ENCODE data around the gene SLC30A7. TPM values are rescaled to one million over a fixed set of nuclear protein-coding genes. Genes with fewer than 3 reads are reported as not detected.
A peak's percentile ranks its signal among the peaks of the same experiment; 100 is the strongest.

Gene SLC30A7
- total RNA-seq, 1 donor from 2014 or later: 31.3 TPM

DNA sequence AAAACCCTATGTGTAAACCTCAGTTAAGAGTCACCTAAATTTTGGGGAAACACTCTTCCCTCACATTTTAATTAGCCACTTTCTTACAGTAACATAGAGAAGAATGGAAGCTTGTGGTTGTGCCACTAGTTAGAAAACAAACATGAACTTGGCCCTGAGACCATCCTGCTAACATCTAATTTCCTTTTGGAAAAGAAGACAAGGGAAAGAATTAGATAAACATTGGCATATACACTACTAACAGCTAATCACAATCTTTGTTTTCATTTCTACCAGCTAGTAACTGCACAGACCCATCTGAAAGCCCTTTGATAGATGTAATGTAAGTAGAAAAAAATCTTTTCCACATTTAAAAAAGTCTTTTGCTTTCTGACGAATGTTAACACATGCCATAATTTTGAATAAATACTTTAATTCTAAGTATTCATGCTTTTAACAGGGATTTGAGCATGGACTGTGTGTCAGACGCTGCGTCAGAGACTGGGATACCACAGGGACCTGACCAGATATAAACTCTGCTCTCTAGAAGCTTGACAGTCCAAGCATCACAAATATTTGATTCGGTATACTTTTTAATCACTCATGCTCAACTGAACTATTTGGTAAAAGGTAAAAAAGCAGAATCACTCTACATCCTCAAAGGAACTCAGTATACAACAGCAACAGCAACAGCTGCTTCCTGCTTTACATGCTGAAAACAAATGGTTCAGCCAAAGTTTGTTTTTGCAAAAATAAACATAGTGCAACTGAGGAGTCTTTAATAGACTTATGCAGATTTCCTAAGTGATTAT lies 99.5 kb downstream of the SLC30A7 start:
- no peak for FAIRE-seq
- no peak overlapping the region for H3K4me3 ChIP-seq (ENCODE audit: low read depth, low read length)
- TF ChIP-seq, protein P1, sequence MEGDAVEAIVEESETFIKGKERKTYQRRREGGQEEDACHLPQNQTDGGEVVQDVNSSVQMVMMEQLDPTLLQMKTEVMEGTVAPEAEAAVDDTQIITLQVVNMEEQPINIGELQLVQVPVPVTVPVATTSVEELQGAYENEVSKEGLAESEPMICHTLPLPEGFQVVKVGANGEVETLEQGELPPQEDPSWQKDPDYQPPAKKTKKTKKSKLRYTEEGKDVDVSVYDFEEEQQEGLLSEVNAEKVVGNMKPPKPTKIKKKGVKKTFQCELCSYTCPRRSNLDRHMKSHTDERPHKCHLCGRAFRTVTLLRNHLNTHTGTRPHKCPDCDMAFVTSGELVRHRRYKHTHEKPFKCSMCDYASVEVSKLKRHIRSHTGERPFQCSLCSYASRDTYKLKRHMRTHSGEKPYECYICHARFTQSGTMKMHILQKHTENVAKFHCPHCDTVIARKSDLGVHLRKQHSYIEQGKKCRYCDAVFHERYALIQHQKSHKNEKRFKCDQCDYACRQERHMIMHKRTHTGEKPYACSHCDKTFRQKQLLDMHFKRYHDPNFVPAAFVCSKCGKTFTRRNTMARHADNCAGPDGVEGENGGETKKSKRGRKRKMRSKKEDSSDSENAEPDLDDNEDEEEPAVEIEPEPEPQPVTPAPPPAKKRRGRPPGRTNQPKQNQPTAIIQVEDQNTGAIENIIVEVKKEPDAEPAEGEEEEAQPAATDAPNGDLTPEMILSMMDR (IDR thresholded peaks at IDR 0.05; ENCODE audit: insufficient read depth, low read length, severe bottlenecking): no peak
- DNase-seq (ENCODE audit: low read depth): no peak
- H3K36me3 ChIP-seq (ENCODE audit: control insufficient read depth, insufficient read depth, low read length): peaks cover 1% of the 10 kb centered on the region
- H3K27me3 ChIP-seq (ENCODE audit: control insufficient read depth, insufficient read depth, low read length): no peaks in the 10 kb centered on the region

DNA sequence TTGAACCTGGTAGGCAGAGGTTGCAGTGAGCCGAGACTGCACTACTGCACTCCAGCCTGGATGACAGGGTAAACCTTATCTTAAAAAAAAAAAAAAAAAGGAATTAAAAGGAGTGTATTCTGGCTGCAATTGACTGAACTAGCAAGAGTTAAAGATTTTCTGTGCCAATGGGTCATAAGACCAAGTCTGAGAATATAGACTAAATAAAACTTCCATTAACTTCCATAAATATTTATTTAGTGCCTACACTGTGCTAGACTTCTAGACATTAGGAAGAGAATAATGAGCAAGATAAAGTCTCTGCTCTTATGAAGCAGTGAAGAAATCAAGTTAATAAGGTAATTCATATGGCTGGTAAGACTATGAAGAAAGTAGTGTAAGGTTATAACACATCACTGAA lies 102.5 kb downstream of the SLC30A7 start:
- Histone ChIP-seq H3K4me3 (ENCODE audit: low read depth, low read length) (no peak overlapping the region), H3K27me3 (ENCODE audit: control insufficient read depth, insufficient read depth, low read length) (no peaks in the 10 kb centered on the region), H3K36me3 (ENCODE audit: control insufficient read depth, insufficient read depth, low read length) (peaks cover 3% of the 10 kb centered on the region)
- FAIRE-seq (no peak), DNase-seq (ENCODE audit: low read depth) (no peak)
- TF ChIP-seq, protein P1 (IDR thresholded peaks at IDR 0.05; ENCODE audit: insufficient read depth, low read length, severe bottlenecking): no peak

DNA sequence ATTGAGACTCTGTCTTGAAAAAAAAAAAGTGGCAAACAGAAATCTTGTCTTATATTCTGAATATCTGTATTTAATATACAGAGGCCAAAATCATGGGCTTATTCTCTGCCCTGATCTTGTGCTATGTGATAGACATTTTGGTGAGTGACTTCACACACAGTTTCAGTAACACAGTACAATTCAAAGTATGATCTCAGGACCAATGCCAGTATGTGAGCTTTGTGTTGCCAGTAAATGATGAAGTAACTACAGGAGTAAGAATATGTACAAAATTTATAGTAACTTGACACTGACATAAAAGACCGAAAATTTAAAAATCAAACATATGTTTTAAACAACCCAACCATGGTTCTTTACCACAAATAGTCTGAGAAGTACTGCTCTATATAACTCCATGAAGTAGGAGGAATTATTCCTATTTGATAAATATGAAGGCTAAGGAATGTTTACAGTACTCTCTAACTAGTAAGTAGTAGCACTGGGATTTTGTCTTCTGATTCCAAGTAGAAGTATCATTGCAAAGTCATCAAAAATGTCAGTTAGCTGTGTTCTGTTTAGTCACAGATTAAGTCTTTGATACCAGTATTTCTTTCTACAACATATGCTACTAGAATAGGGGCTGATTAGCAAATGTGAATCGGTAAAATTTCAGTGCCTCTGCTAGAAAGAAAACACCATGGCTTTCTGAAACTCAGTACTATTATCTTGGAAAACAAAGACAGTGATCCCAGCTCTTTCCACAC lies 104.4 kb downstream of the SLC30A7 start:
- Histone ChIP-seq H3K4me3 (ENCODE audit: low read depth, low read length) (no peak overlapping the region), H3K36me3 (ENCODE audit: control insufficient read depth, insufficient read depth, low read length) (peaks cover 3% of the 10 kb centered on the region), H3K27me3 (ENCODE audit: control insufficient read depth, insufficient read depth, low read length) (no peaks in the 10 kb centered on the region)
- DNase-seq (ENCODE audit: low read depth) (no peak), FAIRE-seq (no peak)
- TF ChIP-seq, protein P1 (IDR thresholded peaks at IDR 0.05; ENCODE audit: insufficient read depth, low read length, severe bottlenecking): no peak

DNA sequence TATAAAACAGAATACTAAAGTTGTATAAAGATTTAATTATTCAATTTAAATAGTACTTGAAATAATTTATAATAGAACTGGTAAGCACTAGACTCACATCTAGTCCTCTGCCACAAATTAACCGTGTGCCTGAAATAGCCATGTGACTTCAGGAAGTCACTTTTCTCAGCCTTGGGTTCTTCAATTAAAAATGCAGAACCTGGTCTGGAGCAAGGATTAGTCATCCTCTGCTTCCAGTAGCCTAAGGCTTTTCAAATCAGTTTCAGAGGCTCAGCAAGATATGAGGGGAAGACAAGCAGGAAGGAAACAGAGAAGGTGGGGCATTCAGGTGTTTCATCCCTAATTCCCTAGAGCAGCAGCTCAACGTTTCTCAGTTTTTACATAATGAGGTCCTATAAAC lies 106.7 kb downstream of the SLC30A7 start:
- DNase-seq (ENCODE audit: low read depth) (peak; percentile 81), FAIRE-seq (no peak)
- H3K36me3 ChIP-seq (ENCODE audit: control insufficient read depth, insufficient read depth, low read length): peaks cover 3% of the 10 kb centered on the region
- no peaks in the 10 kb centered on the region for H3K27me3 ChIP-seq (ENCODE audit: control insufficient read depth, insufficient read depth, low read length)
- H3K4me3 ChIP-seq (ENCODE audit: low read depth, low read length): no peak overlapping the region
- TF ChIP-seq, protein P1 (IDR thresholded peaks at IDR 0.05; ENCODE audit: insufficient read depth, low read length, severe bottlenecking): no peak

DNA sequence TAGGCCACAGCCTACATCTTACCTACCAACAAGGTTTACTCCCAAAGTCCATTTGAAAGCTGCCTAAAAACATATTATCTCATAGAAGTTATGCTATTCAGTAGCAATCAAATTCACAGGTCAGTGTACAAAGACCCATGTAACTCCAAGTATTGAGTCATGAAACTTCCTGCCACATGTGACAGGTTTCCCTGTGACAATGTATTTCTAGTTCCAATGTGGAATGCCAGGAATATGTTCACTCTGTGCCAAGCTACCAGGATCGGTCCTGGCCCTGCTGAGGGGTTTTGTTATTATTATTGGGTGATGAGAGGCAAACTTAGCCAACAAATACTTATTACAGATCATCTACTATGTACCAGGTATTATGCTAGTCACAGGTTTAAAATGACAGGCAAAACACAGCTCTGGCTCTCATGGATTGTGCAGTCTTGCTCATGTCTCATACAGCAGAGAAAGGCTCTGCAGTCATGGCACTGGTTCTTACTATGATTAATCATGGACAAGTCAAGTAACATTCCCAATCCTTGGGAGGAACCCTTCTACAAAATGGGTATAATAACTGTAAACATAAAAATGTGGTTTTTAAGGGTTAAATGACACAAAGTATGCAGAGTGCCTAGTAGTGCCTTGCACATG lies 107.2 kb downstream of the SLC30A7 start:
- DNase-seq (ENCODE audit: low read depth): peak; percentile 40
- TF ChIP-seq, protein P1 (IDR thresholded peaks at IDR 0.05; ENCODE audit: insufficient read depth, low read length, severe bottlenecking): no peak
- Histone ChIP-seq H3K4me3 (ENCODE audit: low read depth, low read length) (no peak overlapping the region), H3K27me3 (ENCODE audit: control insufficient read depth, insufficient read depth, low read length) (no peaks in the 10 kb centered on the region), H3K36me3 (ENCODE audit: control insufficient read depth, insufficient read depth, low read length) (peaks cover 3% of the 10 kb centered on the region)
- FAIRE-seq: no peak

Measured in bronchial epithelial cell (primary cell).